Hair follicular keratinocyte (primary cell): ENCODE results near the gene CRYBB3. TPM values are rescaled to one million over a fixed set of nuclear protein-coding genes. Genes with fewer than 3 reads are reported as not detected.

Source experiments
- total RNA-seq: library from RNA; depleted of rRNA; stranded (reverse); fragments of >200 nt; gene quantifications from 2 replicates; pipeline ENCODE4 v1.2.3, GENCODE V29; 2015

CRYBB3 gene
- not detected in 2 replicates for total RNA-seq

GRCh38 chr22:25199731-25200520, at the start of gene CRYBB3:
Gene CRYBB3, plus strand, starts transcription at chr22:25199858. Its CDS starts 1,539 bp downstream, at chr22:25201397.

DNA sequence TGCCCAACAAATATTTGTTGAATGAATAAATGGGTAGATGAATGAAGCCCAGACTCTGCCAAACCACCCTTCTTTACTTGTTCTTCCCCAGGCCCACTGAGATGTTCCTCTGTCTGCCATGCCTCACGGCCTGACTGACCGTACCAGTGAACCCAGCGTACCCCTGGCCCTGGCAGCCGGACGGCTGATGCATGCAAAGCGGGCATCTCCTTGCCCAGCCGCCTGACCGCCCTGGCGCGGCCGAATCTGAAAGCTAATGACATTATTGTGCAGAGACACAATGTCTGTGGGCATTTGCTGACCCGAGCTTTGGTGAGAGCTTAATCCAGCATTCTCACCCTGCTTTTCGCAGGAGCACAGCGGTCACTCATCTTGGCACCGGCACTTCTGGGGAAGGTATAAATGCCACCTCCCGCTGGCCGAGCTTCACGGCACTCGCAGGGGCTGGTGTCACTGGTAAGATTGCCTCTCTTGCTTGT, 19.6 kb downstream of the CRYBB3 start, which contains the start of gene CRYBB2:
Gene CRYBB2 (plus strand): TSS at position 429 of the 479 bp plus-strand sequence. CDS start 1,791 bp downstream, outside the sequence.

Other genes starting within 250 kb of the CRYBB3 start
- 16.8 and 16.9 TPM in 2 replicates for gene KIAA1671, start 247.1 kb upstream of the CRYBB3 start, total RNA-seq
- gene CRYBB2, start 19.8 kb downstream of the CRYBB3 start, total RNA-seq = not detected in 2 replicates